Choroid plexus epithelial cell (primary cell): ENCODE measurements around the gene AMMECR1L.

ENCODE experiments used
- DNase-seq: peaks from one replicate; pipeline ENCODE4 v3.0.0-alpha.2; 2010; ENCODE audit warnings: low read depth
- H3K4me3 ChIP-seq: 2 replicates; pipeline ENCODE4 v1.5.1; 2011; ENCODE audit warnings: low read depth, mild to moderate bottlenecking, control low read depth, low read length, moderate library complexity
- TF ChIP-seq, protein P1 (sequence below): conservative IDR thresholded peaks from 2 replicates; pipeline ENCODE4 v1.5.1; 2011; ENCODE audit warnings: low read depth, mild to moderate bottlenecking, control low read depth, inconsistent platforms, low read length, moderate library complexity

AMMECR1L gene

DNA sequence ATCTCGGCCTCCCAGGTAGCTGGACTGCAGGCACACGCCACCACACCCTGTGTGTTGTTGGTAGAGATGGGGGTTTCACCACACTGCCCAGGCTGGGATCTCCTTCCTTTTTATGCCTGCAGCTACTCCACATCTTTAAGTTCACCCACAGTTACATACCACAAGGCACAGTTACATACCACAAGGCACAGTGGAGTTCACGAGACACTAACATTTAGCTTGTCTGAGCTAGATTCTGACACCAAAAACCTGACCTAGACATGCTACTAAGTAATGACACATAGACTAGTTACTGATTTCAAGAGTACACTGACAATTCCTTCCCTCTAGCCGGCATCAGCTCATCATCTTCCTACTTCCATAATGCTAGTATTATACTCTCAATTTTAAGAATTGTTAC lies 32.1 kb downstream of the AMMECR1L start:
- TF ChIP-seq, protein P1, sequence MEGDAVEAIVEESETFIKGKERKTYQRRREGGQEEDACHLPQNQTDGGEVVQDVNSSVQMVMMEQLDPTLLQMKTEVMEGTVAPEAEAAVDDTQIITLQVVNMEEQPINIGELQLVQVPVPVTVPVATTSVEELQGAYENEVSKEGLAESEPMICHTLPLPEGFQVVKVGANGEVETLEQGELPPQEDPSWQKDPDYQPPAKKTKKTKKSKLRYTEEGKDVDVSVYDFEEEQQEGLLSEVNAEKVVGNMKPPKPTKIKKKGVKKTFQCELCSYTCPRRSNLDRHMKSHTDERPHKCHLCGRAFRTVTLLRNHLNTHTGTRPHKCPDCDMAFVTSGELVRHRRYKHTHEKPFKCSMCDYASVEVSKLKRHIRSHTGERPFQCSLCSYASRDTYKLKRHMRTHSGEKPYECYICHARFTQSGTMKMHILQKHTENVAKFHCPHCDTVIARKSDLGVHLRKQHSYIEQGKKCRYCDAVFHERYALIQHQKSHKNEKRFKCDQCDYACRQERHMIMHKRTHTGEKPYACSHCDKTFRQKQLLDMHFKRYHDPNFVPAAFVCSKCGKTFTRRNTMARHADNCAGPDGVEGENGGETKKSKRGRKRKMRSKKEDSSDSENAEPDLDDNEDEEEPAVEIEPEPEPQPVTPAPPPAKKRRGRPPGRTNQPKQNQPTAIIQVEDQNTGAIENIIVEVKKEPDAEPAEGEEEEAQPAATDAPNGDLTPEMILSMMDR, result no peak
- DNase-seq, result peak; percentile 38

DNA sequence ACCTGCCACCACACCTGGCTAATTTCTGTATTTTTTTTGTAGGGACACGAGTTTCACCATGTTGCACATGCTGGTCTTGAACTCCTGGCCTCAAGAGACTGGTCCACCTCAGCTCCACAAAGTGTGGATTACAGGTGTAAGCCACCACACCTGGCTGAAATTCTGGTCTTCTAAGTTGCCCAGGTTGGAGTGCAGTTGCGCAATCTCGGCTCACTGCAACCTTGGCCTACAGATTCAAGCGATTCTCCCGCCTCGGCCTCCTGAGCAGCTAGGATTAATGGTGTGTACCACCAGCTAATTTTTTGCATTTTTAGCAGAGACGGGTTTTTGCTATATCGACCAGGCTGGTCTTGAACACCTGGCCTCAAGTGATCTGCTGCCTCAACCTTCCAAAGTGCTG lies 33.4 kb downstream of the AMMECR1L start:
- TF ChIP-seq, protein P1, result no peak
- DNase-seq, result no peak

More for the DNA sequence above, 32.1 kb downstream of the AMMECR1L start:
- H3K4me3 ChIP-seq, result no peak overlapping the region

DNA sequence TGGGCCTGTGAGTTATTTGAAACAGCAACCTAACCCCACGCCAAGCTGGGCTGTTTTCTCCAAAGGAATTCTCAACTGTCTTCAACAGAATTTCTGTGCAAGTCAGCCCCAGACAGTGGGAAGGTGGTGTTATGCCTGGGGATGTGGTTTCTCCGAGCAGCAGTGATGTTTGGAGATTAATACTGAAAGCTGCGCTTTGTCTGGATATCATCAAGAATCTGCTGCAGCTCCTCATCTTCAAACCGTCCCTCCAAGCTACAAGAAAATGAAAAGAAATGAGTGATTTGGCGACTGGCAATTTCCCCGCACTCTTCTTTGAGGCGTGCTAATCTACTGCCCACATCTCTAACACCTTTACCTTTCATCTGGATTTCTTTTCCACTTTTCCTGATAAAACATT lies 37.8 kb downstream of the AMMECR1L start:
- TF ChIP-seq, protein P1, result no peak
- DNase-seq, result no peak
- H3K4me3 ChIP-seq, result no peak overlapping the region

More for the DNA sequence above, 33.4 kb downstream of the AMMECR1L start:
- no peak overlapping the region for H3K4me3 ChIP-seq

DNA sequence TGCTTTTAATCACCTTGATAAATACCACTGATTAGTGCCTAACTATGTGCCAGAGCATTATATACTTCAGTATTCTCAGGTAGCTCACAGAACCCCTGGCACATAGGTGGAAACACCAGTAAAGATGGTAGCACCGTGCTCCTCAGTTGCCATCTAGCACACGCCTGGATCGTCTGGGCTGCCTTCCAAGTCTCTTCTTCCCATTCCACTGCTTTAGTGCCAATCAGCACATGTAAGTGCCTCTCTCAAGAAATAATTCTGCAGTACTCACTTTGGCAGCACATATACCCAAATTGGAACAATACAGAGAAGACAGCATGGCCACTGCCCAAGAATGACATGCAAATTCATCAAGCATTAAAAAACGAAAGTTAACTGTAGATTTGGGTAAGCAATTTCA lies 40.8 kb downstream of the AMMECR1L start:
- H3K4me3 ChIP-seq, result no peak overlapping the region
- TF ChIP-seq, protein P1, result no peak
- DNase-seq, result no peak

DNA sequence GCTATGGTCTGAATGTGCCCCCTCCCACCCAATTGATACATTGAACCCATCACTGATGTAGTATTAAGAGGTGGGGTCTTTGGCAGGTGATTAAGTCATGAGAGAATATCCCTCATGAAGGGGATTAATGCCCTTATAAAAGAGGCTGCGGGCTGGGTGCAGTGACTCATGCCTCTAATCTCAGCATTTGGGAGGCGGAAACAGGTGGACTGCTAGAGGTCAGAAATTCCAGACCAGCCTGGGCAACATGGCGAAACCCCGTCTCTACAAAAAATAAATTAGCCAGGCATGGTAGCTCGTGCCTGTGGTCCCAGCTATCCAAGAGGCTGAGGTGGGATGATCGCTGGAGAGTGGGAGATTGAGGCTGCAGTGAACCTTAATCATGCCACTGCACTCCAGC lies 42.1 kb downstream of the AMMECR1L start:
- DNase-seq, result no peak
- TF ChIP-seq, protein P1, result no peak
- no peak overlapping the region for H3K4me3 ChIP-seq

DNA sequence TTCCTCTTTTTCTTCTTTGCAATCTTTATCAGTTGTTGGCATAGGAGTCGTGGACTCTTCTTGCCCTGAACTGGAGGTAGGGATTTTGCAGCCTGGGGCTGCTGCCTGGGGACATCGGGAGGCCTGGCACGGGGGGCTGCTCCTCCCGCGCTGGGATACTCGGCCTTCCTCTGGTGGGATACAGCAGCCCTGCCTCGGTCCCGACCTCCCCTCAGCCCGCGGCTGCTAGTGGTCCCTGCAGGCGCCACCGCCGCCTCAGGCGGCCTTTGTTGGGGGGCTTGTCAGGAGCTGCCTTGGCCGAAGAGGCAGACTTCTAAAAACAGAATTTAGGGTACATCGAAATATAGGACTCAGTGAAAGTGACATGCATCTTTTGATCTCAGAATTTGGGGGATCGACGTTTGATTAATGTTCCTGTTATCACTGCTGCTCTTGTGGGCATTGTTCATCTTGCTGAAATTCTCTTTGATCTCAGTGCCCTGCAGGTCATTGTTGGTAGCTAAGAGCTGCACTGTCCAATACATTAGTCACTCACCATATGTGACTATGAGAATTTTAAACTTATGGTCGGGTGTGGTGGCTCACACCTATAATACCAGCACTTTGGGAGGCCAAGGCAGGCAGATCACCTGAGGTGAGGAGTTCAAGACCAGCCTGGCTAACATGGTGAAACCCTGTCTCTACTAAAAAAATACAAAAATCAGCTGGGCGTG lies 44.1 kb downstream of the AMMECR1L start:
- DNase-seq, result no peak
- TF ChIP-seq, protein P1, result no peak
- no peak overlapping the region for H3K4me3 ChIP-seq

DNA sequence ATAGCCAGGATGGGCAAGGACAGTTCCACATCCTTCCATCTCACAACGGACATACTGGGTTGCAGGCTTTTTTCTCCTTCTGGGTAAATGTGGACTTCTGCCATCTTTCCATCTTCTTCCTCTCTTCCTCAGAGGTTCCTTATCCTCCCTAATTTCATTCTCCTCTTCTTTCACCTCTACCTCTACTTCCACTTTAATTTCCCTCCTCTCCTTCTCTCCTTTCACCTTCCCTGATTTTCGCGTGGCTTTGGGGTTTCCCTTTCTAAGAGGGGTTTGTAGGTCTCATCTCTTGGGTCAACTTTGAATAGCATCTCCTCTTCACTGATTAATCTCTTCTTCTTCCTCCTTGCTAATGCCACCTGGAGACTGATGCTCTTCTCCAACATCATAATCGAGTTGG lies 44.9 kb downstream of the AMMECR1L start:
- TF ChIP-seq, protein P1, result no peak
- DNase-seq, result no peak
- no peak overlapping the region for H3K4me3 ChIP-seq
